Measurements from ENCODE around the gene GASK1B. TPM values are rescaled to one million over a fixed set of nuclear protein-coding genes. Genes with fewer than 3 reads are reported as not detected.

GASK1B gene
- polyA plus RNA-seq, 1 donor (not counting 4 experiments of a cell fraction or from before 2014, with no cell fraction given) = 2.1 TPM

- Histone ChIP-seq H3K4me3 (ENCODE audit: control insufficient read depth in 2 of 3, extremely low read depth in 1 of 3, insufficient read depth in 2 of 3, low read depth in 1 of 3, low read length in 3 of 3) (no peak overlapping the region), H3K27me3 (ENCODE audit: control insufficient read depth, extremely low read depth, insufficient read depth, low read length) (no peaks in the 10 kb centered on the region), H3K27ac (ENCODE audit: control insufficient read depth, insufficient read depth, low read length) (no peak overlapping the region), H3K4me1 (ENCODE audit: control insufficient read depth, extremely low read depth, insufficient read depth, low read length) (no peaks in the 10 kb centered on the region), H4K20me1 (ENCODE audit: control insufficient read depth, extremely low read depth, insufficient read depth, low read length) (no peaks in the 10 kb centered on the region), H3K9me3 (ENCODE audit: control insufficient read depth, low read depth, low read length) (no peaks in the 10 kb centered on the region), H3K4me2 (ENCODE audit: control insufficient read depth, extremely low read depth, insufficient read depth, low read depth, low read length) (no peak overlapping the region), H3K79me2 (ENCODE audit: control insufficient read depth, insufficient read depth, low read length) (no peaks in the 10 kb centered on the region), H3K9me1 (ENCODE audit: control insufficient read depth, extremely low read depth, insufficient read depth, low read length) (no peaks in the 10 kb centered on the region), H3K36me3 (ENCODE audit: control insufficient read depth in 2 of 2, extremely low read depth in 1 of 2, insufficient read depth in 2 of 2, low read length in 2 of 2) (no peaks in the 10 kb centered on the region), H3K9ac (ENCODE audit: control insufficient read depth, extremely low read depth, insufficient read depth, low read length) (no peak overlapping the region), H2AFZ (ENCODE audit: control insufficient read depth, low read length) (no peak overlapping the region)
- TF ChIP-seq, protein P1, sequence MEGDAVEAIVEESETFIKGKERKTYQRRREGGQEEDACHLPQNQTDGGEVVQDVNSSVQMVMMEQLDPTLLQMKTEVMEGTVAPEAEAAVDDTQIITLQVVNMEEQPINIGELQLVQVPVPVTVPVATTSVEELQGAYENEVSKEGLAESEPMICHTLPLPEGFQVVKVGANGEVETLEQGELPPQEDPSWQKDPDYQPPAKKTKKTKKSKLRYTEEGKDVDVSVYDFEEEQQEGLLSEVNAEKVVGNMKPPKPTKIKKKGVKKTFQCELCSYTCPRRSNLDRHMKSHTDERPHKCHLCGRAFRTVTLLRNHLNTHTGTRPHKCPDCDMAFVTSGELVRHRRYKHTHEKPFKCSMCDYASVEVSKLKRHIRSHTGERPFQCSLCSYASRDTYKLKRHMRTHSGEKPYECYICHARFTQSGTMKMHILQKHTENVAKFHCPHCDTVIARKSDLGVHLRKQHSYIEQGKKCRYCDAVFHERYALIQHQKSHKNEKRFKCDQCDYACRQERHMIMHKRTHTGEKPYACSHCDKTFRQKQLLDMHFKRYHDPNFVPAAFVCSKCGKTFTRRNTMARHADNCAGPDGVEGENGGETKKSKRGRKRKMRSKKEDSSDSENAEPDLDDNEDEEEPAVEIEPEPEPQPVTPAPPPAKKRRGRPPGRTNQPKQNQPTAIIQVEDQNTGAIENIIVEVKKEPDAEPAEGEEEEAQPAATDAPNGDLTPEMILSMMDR (optimal IDR thresholded peaks at IDR 0.05 in 1 of 3, IDR thresholded peaks at IDR 0.05 in 1 of 3, conservative IDR thresholded peaks at IDR 0.05 in 1 of 3; ENCODE audit: extremely low read depth in 1 of 3, insufficient read depth in 2 of 3, low read length in 3 of 3) = no peak
- no peak for TF ChIP-seq EZH2 (IDR thresholded peaks at IDR 0.05; ENCODE audit: low read length)
- dilution Hi-C loops (cut with MboI; ENCODE audit: extremely low pct_ligation_motif_present, low sequenced_read_pairs) = loop anchor here (25.0 kb wide), 1 partner anchor 167 kb away; no protein-coding TSS in a partner anchor
- FAIRE-seq = no peak
- no peak for DNase-seq (ENCODE audit: low read depth, low spot score)
Measured at GRCh38 chr4:158179465-158179864, 6.6 kb upstream of the GASK1B start.

DNA sequence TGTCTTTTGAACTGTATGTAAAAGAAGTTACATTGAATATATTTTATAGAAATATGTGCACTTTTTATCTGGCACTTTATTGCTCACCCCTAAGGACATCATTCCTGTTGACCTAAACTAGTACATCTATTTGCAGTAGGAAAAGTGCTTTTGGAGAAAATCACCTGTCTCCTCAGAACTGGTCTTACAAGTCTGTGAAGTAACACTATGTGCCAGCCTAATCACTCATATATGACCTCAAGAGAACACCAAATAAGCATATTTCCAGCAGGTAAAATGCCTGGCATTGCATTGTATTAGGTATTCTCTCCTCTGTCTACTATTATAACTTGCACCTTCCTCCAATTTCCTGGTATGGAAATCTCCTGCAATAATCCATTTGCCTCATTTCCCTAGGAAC, 4.0 kb upstream of the GASK1B start:
- Histone ChIP-seq H4K20me1 (ENCODE audit: control insufficient read depth, extremely low read depth, insufficient read depth, low read length) (no peaks in the 10 kb centered on the region), H3K79me2 (ENCODE audit: control insufficient read depth, insufficient read depth, low read length) (no peaks in the 10 kb centered on the region), H2AFZ (ENCODE audit: control insufficient read depth, low read length) (no peak overlapping the region), H3K9me1 (ENCODE audit: control insufficient read depth, extremely low read depth, insufficient read depth, low read length) (no peaks in the 10 kb centered on the region), H3K4me2 (ENCODE audit: control insufficient read depth, extremely low read depth, insufficient read depth, low read depth, low read length) (no peak overlapping the region), H3K9me3 (ENCODE audit: control insufficient read depth, low read depth, low read length) (no peaks in the 10 kb centered on the region), H3K4me1 (ENCODE audit: control insufficient read depth, extremely low read depth, insufficient read depth, low read length) (peaks cover 7% of the 10 kb centered on the region), H3K9ac (ENCODE audit: control insufficient read depth, extremely low read depth, insufficient read depth, low read length) (no peak overlapping the region), H3K27ac (ENCODE audit: control insufficient read depth, insufficient read depth, low read length) (no peak overlapping the region), H3K4me3 (ENCODE audit: control insufficient read depth in 2 of 3, extremely low read depth in 1 of 3, insufficient read depth in 2 of 3, low read depth in 1 of 3, low read length in 3 of 3) (no peak overlapping the region), H3K36me3 (ENCODE audit: control insufficient read depth in 2 of 2, extremely low read depth in 1 of 2, insufficient read depth in 2 of 2, low read length in 2 of 2) (no peaks in the 10 kb centered on the region), H3K27me3 (ENCODE audit: control insufficient read depth, extremely low read depth, insufficient read depth, low read length) (no peaks in the 10 kb centered on the region)
- FAIRE-seq (no peak), DNase-seq (ENCODE audit: low read depth, low spot score) (no peak)
- dilution Hi-C loops (cut with MboI; ENCODE audit: extremely low pct_ligation_motif_present, low sequenced_read_pairs) = loop anchor here (25.0 kb wide), 1 partner anchor 164 kb away; no protein-coding TSS in a partner anchor
- no peak for TF ChIP-seq EZH2 (IDR thresholded peaks at IDR 0.05; ENCODE audit: low read length)
- TF ChIP-seq, protein P1 (optimal IDR thresholded peaks at IDR 0.05 in 1 of 3, IDR thresholded peaks at IDR 0.05 in 1 of 3, conservative IDR thresholded peaks at IDR 0.05 in 1 of 3; ENCODE audit: extremely low read depth in 1 of 3, insufficient read depth in 2 of 3, low read length in 3 of 3) = no peak
